SJSA1 (cell line): ENCODE results near the gene SPX. TPM values are rescaled to one million over a fixed set of nuclear protein-coding genes. Genes with fewer than 3 reads are reported as not detected.
A peak's percentile ranks its signal among the peaks of the same experiment; 100 is the strongest.

Source experiments
- DNase-seq, 2 experiments: peaks; one replicate each; pipeline ENCODE4 v3.0.0-alpha.2; 2015 to 2020; ENCODE audit warnings: low spot score in 2 of 2, low read depth in 1 of 2
- H3K27ac ChIP-seq: fragments of 250-450 bp; sonication (Bioruptor Pico); 2 replicates; pipeline ENCODE4 v1.5.1; 2020; ENCODE audit warnings: mild to moderate bottlenecking, moderate library complexity
- H3K27me3 ChIP-seq: fragments of 250-450 bp; sonication (Bioruptor Pico); replicated peaks from 2 replicates; pipeline ENCODE4 v1.5.1; 2020; ENCODE audit warnings: mild to moderate bottlenecking, moderate library complexity
- H3K36me3 ChIP-seq: fragments of 250-450 bp; sonication (Bioruptor Pico); 2 replicates; pipeline ENCODE4 v1.5.1; 2020; ENCODE audit warnings: mild to moderate bottlenecking
- H3K4me1 ChIP-seq: fragments of 250-450 bp; sonication (Bioruptor Pico); replicated peaks from 2 replicates; pipeline ENCODE4 v1.6.1; 2021; ENCODE audit warnings: mild to moderate bottlenecking
- H3K4me3 ChIP-seq: fragments of 250-450 bp; sonication (Bioruptor Pico); 2 replicates; pipeline ENCODE4 v1.5.1; 2020; ENCODE audit warnings: mild to moderate bottlenecking
- H3K9me3 ChIP-seq: fragments of 250-450 bp; sonication (Bioruptor Pico); replicated peaks from 2 replicates; pipeline ENCODE4 v1.5.1; 2020; ENCODE audit warnings: mild to moderate bottlenecking
- total RNA-seq: library from RNA; depleted of rRNA; stranded (reverse); fragments of >200 nt; shearing (Covaris generic); gene quantifications from 2 replicates; pipeline ENCODE4 v1.2.3, GENCODE V29; 2014

SPX gene
- total RNA-seq, 1 experiment from 2014 or later, result 0.50 TPM

DNA sequence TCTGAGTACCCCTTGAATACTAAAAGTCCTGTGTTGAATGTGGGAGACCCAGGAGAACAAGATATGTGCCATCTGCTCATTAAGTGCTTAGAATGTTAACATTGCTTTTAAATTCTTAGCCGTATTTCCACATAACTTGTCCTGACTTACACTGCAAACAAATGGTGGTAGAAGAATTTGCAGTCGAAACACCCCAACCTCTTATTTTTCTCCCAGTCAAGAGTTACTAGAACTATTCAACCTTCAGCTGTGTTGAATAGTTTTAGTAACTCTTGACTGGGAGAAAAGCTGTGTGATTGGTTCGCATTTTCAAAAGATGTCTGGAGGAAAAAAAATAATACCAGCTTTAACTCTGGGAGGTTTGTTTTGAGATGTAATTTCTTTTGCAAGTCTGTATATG, 7.6 kb upstream of the SPX start:
- no peaks in the 10 kb centered on the region for H3K9me3 ChIP-seq
- H3K36me3 ChIP-seq, result peaks cover 24% of the 10 kb centered on the region
- H3K4me3 ChIP-seq, result no peak overlapping the region
- H3K27ac ChIP-seq, result no peak overlapping the region
- no peak for DNase-seq
- H3K4me1 ChIP-seq, result no peaks in the 10 kb centered on the region
- no peaks in the 10 kb centered on the region for H3K27me3 ChIP-seq

DNA sequence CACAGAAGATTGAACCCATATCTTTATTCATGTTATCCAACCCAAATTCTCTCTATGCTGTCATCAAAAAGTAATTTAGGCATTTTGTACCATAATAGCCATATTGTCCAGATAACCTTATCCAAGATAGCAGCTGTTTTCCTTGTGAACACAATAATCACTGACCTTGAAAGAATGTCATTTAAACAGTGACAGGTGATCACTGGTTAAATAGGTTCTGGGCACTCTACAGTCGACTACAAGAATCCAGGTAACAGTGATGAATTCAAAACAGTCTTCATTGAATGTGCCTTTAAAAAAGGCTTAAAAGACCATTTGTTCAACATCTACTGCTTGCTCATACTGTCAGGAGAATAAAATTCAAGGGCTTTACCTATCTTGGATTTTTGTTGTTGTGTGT, 4.6 kb upstream of the SPX start:
- no peaks in the 10 kb centered on the region for H3K9me3 ChIP-seq
- 0 out of 2 replicates have a peak, but pooled peaks cover 5% of the 10 kb centered on the region for H3K36me3 ChIP-seq
- H3K4me3 ChIP-seq, result no peak overlapping the region
- no peaks in the 10 kb centered on the region for H3K4me1 ChIP-seq
- DNase-seq, result no peak
- H3K27me3 ChIP-seq, result peaks cover 12% of the 10 kb centered on the region; the same call in 1 of the 2 replicates
- no peak overlapping the region for H3K27ac ChIP-seq

DNA sequence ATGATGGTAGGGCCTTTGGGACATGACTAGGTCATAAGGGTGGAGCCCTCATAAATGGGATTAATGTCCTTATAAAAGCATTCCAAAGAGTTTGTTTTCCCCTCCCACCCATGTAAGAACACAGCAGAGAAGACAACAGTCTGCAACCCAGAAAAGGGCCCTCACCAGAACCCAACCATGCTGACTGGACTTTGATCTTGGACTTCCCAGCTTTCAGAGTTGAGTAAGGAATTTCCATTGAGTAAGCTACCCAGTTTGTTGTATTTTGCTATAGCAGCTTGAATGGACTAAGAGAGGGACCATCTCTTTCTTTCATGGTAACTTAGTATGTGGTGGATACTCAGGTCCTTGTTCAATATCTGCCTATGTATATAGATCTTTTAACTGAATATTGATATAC, 2.9 kb upstream of the SPX start:
- DNase-seq, result no peak

DNA sequence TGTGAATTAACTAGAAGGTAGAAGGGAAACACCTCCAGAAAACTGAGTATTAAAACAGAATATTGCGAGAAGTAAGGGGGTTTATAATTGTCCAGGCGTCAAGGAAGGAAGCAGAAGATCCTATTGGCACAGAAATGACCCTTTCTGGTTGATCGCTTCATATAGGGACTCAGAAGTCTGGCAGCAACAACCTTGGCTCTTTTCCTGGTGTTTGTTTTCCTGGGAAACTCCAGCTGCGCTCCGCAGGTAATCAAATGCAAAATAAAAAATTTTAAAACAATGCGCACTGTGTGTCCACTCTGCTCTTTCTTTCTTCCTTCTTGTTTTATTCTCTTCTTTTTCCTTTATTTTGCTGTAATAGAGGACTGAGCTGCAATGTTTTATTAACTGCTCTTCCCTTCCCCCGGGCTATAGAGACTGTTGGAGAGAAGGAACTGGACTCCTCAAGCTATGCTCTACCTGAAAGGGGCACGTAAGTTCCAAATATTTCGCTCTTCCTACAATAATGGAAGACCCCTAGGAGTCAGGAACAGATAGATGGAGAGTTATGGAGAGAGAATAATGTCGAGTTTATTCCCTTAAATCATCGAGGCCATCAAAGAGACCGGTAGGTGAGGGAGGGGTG, 737 bp downstream of the SPX start:
- DNase-seq, result no peak
- H3K9me3 ChIP-seq, result no peaks in the 10 kb centered on the region
- H3K36me3 ChIP-seq, result no peaks in the 10 kb centered on the region
- H3K27me3 ChIP-seq, result peaks cover 35% of the 10 kb centered on the region
- H3K27ac ChIP-seq, result no peak overlapping the region
- H3K4me1 ChIP-seq, result 0 out of 2 replicates have a peak, but pooled peaks cover 5% of the 10 kb centered on the region
- H3K4me3 ChIP-seq, result no peak overlapping the region

More for the DNA sequence above, 2.9 kb upstream of the SPX start:
- Histone ChIP-seq H3K4me1 (0 out of 2 replicates have a peak, but pooled peaks cover 3% of the 10 kb centered on the region), H3K4me3 (no peak overlapping the region), H3K27me3 (peaks cover 25% of the 10 kb centered on the region), H3K36me3 (no peaks in the 10 kb centered on the region), H3K27ac (no peak overlapping the region), H3K9me3 (no peaks in the 10 kb centered on the region)

DNA sequence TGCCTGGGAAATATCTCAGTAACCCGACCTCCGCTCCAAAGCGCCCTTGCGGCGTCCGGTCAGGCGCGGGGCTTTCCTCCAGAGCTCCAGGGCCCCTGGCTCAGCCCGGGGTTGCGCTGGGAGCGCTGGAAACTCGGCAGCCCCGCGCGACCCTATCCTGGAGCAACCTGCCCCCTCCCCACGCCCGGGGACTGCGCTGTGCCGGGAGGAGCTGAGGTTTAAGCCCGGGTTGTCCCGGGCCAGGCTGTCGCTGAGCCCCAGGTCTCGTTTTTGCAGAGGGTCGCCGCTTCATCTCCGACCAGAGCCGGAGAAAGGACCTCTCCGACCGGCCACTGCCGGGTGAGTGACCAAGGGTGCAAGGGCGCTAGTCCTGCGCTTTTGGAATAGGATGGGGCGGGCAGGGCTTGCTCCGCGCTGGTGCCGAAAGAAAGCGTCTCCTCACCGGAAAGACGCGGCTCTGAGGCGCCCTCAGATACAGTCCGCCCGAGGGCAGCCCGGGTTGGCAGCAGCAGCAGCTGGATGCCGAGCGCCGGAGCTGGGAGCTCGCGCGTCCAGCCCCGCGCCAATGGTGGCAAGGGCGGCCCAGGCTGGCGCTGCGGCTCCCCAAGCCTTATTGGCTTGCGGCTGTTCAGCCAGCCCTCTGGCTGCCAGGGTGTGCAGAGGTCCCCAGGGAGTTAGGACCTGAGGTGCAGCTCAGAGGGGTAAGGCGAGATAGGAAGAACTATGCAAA, 1.5 kb downstream of the SPX start:
- no peak overlapping the region for H3K27ac ChIP-seq
- H3K36me3 ChIP-seq, result no peaks in the 10 kb centered on the region
- H3K4me1 ChIP-seq, result 0 out of 2 replicates have a peak, but pooled peaks cover 5% of the 10 kb centered on the region
- peak overlapping the region; percentile 37 for H3K4me3 ChIP-seq
- peak; percentile 44 to 53 for DNase-seq
- H3K27me3 ChIP-seq, result peaks cover 35% of the 10 kb centered on the region
- no peaks in the 10 kb centered on the region for H3K9me3 ChIP-seq

DNA sequence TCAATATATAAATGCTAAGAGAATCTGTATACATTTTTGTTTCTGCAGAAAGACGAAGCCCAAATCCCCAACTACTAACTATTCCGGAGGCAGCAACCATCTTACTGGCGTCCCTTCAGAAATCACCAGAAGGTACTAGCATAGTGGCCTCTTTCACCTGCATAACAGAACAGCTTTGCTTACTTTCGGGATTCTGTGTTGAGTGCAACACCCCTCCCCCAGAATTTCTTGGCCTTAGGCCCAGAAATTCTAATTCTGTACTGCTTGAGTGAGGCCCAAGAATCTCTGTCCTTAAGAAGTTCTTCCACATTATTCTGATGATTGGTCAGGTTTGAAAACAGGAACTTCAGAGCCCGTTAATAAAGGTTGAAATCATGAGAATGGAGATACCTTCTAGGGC, 2.9 kb downstream of the SPX start:
- Histone ChIP-seq H3K4me1 (0 out of 2 replicates have a peak, but pooled peaks cover 5% of the 10 kb centered on the region), H3K36me3 (no peaks in the 10 kb centered on the region), H3K9me3 (no peaks in the 10 kb centered on the region), H3K4me3 (no peak overlapping the region), H3K27me3 (peaks cover 35% of the 10 kb centered on the region), H3K27ac (no peak overlapping the region)
- no peak for DNase-seq

DNA sequence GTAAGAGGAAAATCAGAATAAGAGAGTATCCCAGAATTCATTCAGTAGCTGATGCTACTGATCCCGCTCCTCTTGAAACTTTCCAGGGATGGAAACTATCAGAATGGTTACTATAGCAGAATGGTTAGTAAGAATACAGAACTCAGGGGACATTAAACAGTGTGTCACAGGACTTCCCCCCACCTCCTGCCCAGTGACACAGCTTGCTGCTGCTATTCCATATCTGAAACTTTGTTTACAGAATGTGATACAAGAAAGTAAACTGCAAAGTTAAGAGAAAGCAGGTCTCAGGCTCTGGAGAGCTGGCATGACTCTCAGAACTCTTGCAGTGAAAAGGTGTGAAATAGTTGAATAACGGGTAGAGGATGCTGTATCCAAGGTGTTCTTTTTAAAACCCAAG, 3.4 kb downstream of the SPX start:
- no peaks in the 10 kb centered on the region for H3K9me3 ChIP-seq
- no peak overlapping the region for H3K27ac ChIP-seq
- peaks cover 35% of the 10 kb centered on the region for H3K27me3 ChIP-seq
- H3K4me1 ChIP-seq, result 0 out of 2 replicates have a peak, but pooled peaks cover 5% of the 10 kb centered on the region
- no peaks in the 10 kb centered on the region for H3K36me3 ChIP-seq
- H3K4me3 ChIP-seq, result no peak overlapping the region
- no peak for DNase-seq

DNA sequence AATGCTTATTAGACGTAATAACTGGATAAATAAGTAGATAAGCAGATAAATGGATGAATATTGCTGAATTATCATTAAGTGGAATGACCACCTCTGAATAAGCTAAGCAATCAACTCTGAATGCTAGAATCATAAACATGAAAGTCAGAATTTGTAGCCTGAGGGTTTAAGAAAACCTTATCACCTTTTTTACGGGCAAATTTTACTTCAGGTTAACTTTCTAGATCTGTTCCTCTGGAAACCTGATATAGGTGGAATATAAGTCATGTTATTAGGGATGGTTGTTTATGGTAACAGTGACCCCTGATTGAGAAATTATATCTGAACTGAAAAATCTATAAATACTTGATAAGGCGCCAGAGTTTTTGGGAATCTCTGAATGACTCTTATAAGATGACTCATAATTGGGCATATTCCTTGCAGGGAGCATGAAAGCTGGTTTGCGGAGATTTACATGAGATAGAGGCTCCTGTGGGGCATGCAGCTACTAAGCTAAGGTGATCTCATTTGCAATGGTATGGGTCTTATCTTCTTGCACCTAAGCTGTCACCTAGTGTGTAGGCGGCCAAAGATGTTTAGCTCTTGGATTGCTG, 12.1 kb downstream of the SPX start:
- Histone ChIP-seq H3K27ac (no peak overlapping the region), H3K36me3 (no peaks in the 10 kb centered on the region), H3K9me3 (no peaks in the 10 kb centered on the region), H3K4me3 (no peak overlapping the region), H3K4me1 (no peaks in the 10 kb centered on the region), H3K27me3 (no peaks in the 10 kb centered on the region; the same call in 1 of the 2 replicates)
- DNase-seq, result no peak

DNA sequence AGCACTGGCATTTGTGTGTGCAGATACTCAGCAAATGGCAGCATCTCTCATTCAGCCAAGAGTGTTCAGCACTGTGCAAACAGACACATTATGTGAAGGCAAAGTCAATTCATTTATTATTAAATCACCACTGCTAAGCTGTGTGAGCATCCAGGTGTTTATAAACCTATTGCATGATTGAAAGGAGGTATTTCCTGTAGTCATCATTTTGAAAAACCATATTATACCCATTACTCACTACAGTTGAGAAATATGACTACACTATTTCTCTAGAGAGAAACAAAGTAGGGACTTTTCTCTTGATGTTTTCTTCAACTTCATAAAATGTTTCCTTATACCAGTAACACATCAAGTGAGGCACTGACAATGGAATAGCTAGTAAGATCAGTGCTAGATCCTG, 13.7 kb downstream of the SPX start:
- H3K27ac ChIP-seq, result no peak overlapping the region
- DNase-seq, result no peak
- no peak overlapping the region for H3K4me3 ChIP-seq
- H3K9me3 ChIP-seq, result no peaks in the 10 kb centered on the region
- H3K4me1 ChIP-seq, result no peaks in the 10 kb centered on the region
- no peaks in the 10 kb centered on the region; the same call in 1 of the 2 replicates for H3K27me3 ChIP-seq
- no peaks in the 10 kb centered on the region for H3K36me3 ChIP-seq

DNA sequence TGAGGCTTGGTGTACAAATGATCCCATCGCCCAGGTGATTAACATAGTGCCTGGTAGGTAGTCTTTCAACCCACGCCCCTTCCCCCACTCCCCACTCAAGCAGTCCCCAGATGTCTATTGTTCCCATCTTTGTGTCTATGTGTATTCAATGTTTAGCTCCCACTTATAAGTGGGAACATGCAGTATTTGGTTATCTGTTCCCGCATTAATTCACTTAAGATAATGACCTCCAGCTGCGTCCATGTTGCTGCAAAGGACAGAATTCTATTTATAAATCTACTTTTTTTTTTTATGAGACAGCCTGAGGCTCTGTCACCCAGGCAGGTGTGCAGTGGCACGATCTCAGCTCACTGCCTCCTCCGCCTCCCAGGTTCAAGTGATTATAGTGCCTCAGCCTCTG, 15.7 kb downstream of the SPX start:
- no peaks in the 10 kb centered on the region for H3K4me1 ChIP-seq
- DNase-seq, result no peak
- no peak overlapping the region for H3K4me3 ChIP-seq
- no peaks in the 10 kb centered on the region for H3K36me3 ChIP-seq
- no peaks in the 10 kb centered on the region; the same call in 1 of the 2 replicates for H3K27me3 ChIP-seq
- no peaks in the 10 kb centered on the region for H3K9me3 ChIP-seq
- no peak overlapping the region for H3K27ac ChIP-seq

DNA sequence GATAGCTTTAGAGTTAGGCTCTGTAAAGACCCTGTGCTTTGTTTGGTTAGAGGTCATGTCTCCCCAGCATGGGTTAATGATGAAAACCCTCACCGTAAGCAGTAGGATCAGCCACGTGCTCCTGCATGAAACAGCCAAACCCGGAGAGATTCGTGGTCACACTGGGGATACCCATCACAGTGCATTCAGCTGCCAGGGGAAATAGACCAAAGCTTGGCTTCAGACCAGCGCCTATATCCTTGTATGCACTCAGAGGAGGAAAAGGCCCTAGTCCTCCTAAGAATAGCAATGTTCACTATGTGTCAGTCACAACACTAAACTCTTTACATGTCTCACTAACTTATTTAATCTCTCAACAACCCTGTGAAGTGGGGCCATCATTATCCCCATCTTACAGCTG, 16.3 kb downstream of the SPX start:
- Histone ChIP-seq H3K4me3 (no peak overlapping the region), H3K4me1 (no peaks in the 10 kb centered on the region), H3K27me3 (no peaks in the 10 kb centered on the region; the same call in 1 of the 2 replicates), H3K36me3 (no peaks in the 10 kb centered on the region), H3K9me3 (no peaks in the 10 kb centered on the region), H3K27ac (no peak overlapping the region)
- no peak for DNase-seq

DNA sequence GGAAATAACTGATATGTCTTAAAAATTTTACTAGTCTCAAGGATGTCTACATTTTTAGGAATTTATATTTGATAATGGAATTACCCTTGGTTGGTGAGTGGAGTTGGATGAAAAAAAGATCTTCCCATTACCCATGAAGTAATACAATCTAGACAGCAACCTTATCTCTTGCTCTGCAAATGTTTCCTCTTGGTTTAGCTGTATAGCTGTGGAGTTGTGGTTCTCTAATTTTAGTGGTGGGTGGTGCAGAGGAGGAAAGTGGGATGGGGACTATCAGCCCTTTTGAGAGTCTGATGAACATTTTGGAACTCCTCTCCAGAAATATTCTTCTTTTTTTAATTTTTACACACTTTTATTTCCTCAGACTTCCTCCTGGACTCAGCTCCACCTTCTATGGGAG, 17.1 kb downstream of the SPX start:
- Histone ChIP-seq H3K36me3 (no peaks in the 10 kb centered on the region), H3K27me3 (no peaks in the 10 kb centered on the region), H3K27ac (no peak overlapping the region), H3K9me3 (no peaks in the 10 kb centered on the region), H3K4me1 (no peaks in the 10 kb centered on the region), H3K4me3 (no peak overlapping the region)
- no peak for DNase-seq

DNA sequence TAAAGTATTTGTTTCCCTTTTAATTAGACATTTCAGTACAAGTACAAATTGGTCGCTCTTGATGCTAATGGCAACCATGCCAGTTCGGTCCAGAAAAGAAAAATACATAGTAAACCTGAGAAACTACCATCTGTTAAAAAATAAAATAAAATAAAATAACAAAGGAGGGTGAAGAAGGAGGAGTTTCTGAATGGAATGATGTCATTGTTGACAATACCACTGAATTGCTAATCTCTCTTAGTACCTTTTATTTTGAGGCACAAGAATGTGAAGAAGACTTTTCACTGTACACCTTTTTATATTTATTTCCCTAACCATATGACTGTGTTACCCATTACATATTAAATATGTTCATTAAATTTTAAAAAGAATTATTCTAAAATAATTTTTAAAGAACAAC, 19.5 kb downstream of the SPX start:
- DNase-seq, result no peak
- no peaks in the 10 kb centered on the region for H3K9me3 ChIP-seq
- H3K4me1 ChIP-seq, result no peaks in the 10 kb centered on the region
- H3K4me3 ChIP-seq, result no peak overlapping the region
- H3K36me3 ChIP-seq, result no peaks in the 10 kb centered on the region
- H3K27me3 ChIP-seq, result no peaks in the 10 kb centered on the region
- no peak overlapping the region for H3K27ac ChIP-seq

DNA sequence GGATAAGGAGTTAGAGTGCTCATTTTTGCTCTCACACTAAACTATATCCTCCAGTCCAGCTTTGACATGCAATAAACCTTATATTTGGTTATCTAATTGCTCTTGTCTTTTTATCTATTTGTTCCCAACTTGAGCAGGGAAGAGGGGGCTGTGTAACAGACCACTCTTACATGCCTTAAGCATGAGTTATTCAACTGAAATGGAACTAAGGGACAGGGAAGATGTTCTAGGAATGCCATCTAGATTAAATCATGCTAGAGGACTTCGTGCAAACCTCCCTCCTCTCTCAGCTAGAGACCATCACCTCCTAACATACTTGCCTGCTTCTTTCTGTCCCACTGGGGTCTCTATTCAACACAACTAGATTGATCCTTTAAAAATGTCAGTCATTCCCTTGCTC, 20.6 kb downstream of the SPX start:
- no peak overlapping the region for H3K27ac ChIP-seq
- peak in 1 of 2 experiments; percentile 30 for DNase-seq
- H3K4me3 ChIP-seq, result no peak overlapping the region
- no peaks in the 10 kb centered on the region for H3K36me3 ChIP-seq
- H3K9me3 ChIP-seq, result no peaks in the 10 kb centered on the region
- no peaks in the 10 kb centered on the region for H3K4me1 ChIP-seq
- H3K27me3 ChIP-seq, result no peaks in the 10 kb centered on the region
